GM19193 (cell line): Measurements from ENCODE around the gene CSNK1G1.
A peak's percentile ranks its signal among the peaks of the same experiment; 100 is the strongest.

Source experiments
- POLR2A ChIP-seq: IDR thresholded peaks from 4 replicates; pipeline ENCODE4 v1.6.1; 2011; ENCODE audit not compliant: insufficient read depth, insufficient read length; ENCODE audit errors: extremely low read depth

The CSNK1G1 gene

GRCh38 chr15:64155802-64156651 is 199.9 kb downstream of the CSNK1G1 start:
- peak; percentile 28 for TF ChIP-seq POLR2A

DNA sequence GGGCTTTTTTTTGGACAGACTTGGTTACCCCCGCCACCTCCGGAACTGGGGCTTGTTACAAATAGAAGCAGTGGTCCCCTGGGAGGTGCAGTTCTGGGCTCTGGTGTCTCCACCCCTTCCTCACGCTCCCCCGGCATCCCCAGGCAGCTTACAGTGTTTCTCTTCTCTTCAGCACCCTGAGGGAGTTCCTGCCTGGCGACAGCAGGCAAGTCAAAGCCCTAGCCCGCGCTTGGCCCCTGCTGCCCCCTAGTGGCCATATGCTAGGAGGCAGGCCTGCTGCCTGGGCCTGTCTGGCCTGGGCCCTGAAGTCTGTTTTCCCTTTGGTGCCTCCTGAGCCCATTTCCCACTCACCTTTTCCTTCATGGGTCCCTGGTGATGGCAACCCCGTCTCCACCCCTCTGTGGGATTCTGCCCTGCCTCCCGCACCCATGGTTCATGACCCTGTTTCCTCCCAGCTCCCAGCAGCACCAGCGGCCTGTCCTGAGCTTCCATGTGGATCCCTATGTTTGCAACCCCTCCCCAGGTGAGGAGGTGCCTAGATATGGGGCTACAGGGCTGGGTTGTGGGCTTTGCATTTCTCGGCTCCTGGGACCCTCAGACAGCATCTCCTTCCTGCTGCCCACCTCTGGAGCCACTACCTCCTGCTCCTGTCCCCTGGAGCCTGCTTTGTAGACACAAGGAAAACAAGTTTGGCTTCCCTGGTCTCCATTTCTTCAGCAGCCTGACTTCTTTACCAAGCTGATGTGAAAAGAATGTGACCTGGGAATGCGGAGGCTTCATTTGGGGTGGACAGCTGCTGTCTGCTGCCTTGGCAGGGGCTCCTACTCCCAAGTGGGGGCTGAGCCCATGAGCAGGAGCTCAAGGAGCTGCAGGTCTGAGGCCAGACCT is 202.2 kb downstream of the CSNK1G1 start:
- TF ChIP-seq POLR2A = peak; percentile 62

DNA sequence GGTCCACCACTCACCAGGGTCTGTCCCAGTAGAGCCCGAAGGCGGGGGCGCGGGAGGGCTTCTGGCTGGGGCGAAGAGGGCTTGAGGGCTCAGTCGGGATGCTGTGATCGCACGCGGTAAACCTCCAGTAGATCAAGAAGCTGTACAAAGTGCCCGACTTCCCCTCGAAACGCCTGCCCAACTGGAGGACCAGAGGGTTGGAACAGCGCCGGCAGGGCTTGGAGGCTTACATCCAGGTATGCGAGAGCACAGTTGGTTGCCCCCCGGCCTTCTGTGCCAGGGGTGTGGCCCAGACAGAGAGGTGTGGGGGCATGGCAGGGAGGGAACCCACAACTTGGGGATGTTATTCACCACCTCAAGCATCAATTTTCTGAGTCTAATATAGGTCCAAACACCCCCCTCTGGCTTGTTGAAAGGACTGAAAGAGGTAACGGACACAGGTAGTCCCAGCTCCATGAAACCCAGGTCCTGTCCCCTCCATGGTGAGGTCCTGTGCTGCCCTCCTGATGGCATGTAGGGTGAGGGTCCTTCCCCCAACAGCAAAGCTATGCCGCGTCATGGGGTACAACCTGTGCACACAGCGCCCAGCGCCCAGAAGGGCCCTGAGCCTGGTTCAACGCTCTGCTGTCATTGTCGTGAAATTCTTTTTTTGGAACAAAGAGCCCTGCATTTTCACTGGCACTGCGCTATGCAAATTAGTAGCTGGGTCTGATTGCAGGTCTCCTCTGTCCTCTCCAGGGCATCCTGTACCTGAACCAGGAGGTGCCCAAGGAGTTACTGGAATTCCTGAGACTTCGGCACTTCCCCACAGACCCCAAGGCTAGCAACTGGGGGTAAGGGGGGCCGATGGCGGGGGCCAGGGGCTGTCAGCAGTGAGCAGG is 203.2 kb downstream of the CSNK1G1 start:
- TF ChIP-seq POLR2A = peak; percentile 44

- peak; percentile 76 for TF ChIP-seq POLR2A
These were observed 204.1 kb downstream of the CSNK1G1 start, which contains the start of gene SNX22 for GRCh38 chr15:64151727-64152506. TSS of gene SNX22 (plus strand) at chr15:64151731. CDS start at chr15:64151776, 45 bp downstream.

- no peak for TF ChIP-seq POLR2A
These were observed 205.9 kb downstream of the CSNK1G1 start for GRCh38 chr15:64149893-64150578.

DNA sequence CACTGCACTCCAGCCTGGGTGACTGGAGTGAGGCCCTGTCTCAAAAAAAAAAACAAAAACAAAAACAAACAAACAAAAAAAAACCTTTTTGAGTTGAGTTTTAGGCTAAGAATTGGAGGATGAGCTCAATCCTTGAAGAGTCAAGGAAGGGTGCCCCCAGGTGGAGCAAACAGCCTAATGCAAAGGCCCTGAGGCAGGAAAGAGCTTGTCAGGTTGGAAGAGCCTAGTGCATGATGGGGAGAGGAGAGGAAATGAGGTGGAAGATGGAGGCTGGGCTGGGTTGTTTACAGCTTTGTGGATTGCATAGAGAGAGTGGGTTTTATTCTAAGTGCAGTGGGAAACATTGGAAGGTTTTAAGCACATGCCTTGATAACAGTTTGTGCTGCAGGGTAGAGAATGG is 206.5 kb downstream of the CSNK1G1 start:
- no peak for TF ChIP-seq POLR2A

DNA sequence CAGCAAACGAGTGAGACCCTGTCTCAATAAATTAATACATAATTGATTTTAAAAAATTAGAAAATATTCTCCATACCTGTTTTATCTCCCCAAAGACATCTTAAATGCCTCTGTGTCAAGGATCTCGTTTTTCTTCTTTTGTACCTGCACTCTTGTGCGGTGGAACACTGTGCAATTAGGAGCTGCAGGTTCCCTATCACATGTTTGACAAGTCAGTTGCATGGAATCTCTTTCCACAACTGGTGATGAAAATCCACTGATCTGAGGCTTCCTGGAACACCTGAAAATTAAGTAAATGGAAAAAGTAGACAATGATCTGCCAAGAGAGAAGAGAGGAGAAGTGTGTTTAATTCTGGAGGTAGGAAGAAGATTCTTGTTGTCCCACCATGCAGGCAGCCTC is 207.4 kb downstream of the CSNK1G1 start:
- no peak for TF ChIP-seq POLR2A

DNA sequence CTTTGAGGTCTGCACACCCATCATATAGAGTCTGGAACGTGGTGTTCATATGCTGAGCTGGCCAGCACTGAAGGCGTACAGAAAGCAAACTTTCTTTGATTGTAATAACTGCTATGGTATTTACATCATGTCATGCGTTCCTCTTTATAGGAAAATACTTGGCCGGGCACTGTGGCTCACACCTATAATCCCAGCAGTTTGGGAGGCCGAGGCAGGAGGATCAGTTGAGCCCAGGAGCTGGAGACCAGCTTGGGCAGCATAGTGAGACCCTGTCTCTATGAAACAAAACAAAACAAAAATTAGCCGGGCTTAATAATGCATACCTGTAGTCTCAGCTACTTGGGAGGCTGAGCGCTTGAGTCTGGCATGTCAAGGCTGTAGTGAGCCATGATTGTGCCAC is 207.8 kb downstream of the CSNK1G1 start:
- no peak for TF ChIP-seq POLR2A

GRCh38 chr15:64146885-64147681 is 208.9 kb downstream of the CSNK1G1 start:
- no peak for TF ChIP-seq POLR2A

DNA sequence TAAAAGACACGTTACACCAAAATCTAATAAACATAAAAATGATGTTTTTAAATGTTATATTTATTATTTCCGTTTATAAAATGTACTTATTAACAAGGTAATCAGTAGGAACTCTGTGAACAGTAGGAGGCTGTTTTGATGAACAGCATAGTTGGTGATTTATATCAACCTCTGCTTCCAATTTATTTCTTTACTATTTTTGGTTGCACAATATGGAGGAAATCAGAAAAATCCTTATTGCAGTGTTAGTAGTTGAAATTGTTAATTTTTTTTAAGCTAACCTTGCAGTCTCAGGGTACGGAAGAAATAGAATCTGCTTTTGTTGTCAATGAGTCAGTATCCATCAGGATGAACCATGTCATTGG is 209.5 kb downstream of the CSNK1G1 start:
- no peak for TF ChIP-seq POLR2A

DNA sequence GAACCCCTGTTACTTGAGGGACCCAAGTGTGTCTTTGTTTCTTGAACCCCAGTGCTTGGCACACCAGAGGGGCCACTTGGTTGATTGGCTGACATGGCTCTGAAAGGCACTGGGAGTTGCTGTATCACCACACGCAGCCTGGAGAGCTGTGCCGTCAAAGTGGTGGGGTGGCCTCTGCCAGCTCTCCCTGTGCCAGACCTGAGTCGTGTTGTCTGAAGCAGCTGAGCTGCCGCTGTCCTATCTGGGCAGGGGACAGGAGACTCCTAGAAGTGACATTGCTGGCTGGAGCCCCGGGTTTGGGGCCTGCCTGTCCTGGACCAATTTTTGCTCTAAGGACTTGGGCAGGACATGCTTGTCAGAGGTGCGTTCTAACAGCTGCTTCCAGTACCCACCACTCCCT is 209.9 kb downstream of the CSNK1G1 start:
- TF ChIP-seq POLR2A = no peak

DNA sequence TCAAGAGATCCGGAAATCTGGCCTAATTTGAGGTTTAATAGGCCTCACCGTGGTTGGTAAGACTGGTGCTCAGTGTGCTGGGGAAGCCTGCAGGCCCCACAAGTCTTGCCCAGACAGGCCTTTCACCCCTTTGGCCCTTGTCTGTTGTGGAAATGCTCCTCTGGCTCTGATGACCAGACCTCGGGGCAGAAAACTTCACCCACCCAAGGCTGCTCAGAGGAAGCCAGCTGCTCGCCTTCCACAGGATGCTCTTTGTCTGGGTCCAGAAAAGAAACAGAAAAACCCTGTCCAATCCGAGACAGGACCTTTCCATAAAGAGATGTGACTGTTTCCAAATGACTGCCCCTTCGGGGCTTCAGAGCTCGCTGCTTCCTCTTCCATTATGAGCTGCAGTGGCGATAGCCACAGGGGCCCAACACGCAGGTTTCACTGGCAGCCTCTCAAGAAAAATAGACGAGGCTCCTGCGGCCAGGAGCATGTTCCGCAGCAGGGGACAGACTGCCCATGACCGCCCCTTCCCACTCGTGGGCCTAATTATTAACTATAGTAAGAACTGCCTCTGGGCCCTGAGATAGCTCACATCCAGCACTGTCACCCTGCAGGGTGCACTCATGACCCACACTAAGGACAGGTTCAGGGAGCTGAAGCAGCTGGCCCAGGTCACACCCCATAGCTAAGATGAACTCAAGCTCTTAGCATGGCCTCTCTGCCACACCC is 211.2 kb downstream of the CSNK1G1 start:
- peak; percentile 47 for TF ChIP-seq POLR2A
